Activated naive CD8-positive, alpha-beta T cell treated with anti-CD3 and anti-CD28 coated beads, Interleukin-2, amount 10 ng/mL, durations not matched to agents 7 days and 5 days (primary cell): ENCODE measurements around the gene POM121L2. TPM values are rescaled to one million over a fixed set of nuclear protein-coding genes. Genes with fewer than 3 reads are reported as not detected.

Experiments
- ATAC-seq: fragments of 150-1000 bp; cut with Tn5 transposase; one replicate; pipeline ENCODE4 v1.10.0; 2021; ENCODE audit warnings: low read depth, moderate library complexity
- POLR2A ChIA-PET: fragments of 350-600 bp; sonication (Branson Sonifier 250); formaldehyde crosslinking; loops from one replicate; lab custom pipeline; 2021; ENCODE audit warnings: antibody characterized with exemption; lab: Charles Lee
- DNase-seq: peaks from one replicate; pipeline ENCODE4 v3.0.0; 2021
- H3K27ac Mint-ChIP-seq: one replicate; pipeline ENCODE4 v1.8.0; 2022; ENCODE audit warnings: mild to moderate bottlenecking, mixed read lengths
- H3K27me3 Mint-ChIP-seq: one replicate; pipeline ENCODE4 v1.8.0; 2022; ENCODE audit warnings: mild to moderate bottlenecking, moderate library complexity, mixed read lengths
- H3K36me3 Mint-ChIP-seq: one replicate; pipeline ENCODE4 v1.8.0; 2021; ENCODE audit warnings: mild to moderate bottlenecking, mixed read lengths
- H3K4me1 Mint-ChIP-seq: one replicate; pipeline ENCODE4 v1.8.0; 2021; ENCODE audit warnings: mixed read lengths
- H3K4me3 Mint-ChIP-seq: one replicate; pipeline ENCODE4 v1.8.0; 2022; ENCODE audit warnings: mild to moderate bottlenecking, moderate library complexity, mixed read lengths
- H3K9me3 Mint-ChIP-seq: one replicate; pipeline ENCODE4 v1.8.0; 2021; ENCODE audit warnings: mixed read lengths
- total RNA-seq, 2 experiments: library from RNA; stranded (reverse); gene quantifications; one replicate each; pipeline ENCODE4 v1.2.3, GENCODE V29; 2021

The POM121L2 gene
- total RNA-seq, 2 experiments from 2014 or later = not detected

GRCh38 chr6:27311806-27312145, 297 bp downstream of the POM121L2 start:
- POLR2A ChIA-PET = no interaction called here
- no peak overlapping the region for H3K27ac Mint-ChIP-seq

DNA sequence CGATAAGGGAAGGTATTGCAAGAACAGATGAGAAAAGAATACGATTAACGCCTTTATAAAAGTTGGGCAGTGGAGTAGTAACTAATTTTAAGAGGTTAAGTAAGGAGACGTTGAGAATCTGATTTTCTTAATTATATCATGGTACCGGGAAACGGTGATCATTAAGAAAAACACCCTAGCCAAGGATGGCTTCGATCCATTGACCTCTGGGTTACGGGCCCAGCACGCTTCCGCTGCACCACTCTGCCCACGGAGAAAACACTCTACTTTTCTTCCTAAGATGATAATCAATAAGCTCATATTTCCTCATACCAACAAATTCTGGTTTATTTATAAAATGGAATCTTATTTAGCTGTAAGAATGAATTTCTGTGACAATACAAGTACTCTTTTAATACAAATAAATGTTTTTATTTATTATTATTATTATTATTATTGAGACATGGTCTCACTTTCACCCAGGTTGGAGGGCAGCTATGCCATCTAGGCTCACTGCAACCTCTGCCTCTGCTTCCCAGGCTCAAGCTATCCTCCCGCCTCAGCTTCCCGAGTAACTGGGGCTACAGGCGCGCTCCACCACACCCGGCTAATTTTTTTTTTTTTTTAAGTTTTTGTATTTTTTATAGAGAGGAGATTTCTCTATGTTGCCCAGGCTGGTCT, 8.3 kb downstream of the POM121L2 start:
- DNase-seq = no peak
- Mint-ChIP-seq H3K27me3 (peaks cover 62% of the 10 kb centered on the region), H3K9me3 (peaks cover 12% of the 10 kb centered on the region), H3K27ac (no peak overlapping the region), H3K36me3 (no peaks in the 10 kb centered on the region), H3K4me3 (no peak overlapping the region), H3K4me1 (peaks cover 2% of the 10 kb centered on the region)
- POLR2A ChIA-PET = no interaction called here
- ATAC-seq = no peak

More at GRCh38 chr6:27311806-27312145, 297 bp downstream of the POM121L2 start:
- H3K4me1 Mint-ChIP-seq = peaks cover 7% of the 10 kb centered on the region
- no peak for ATAC-seq
- H3K9me3 Mint-ChIP-seq = no peaks in the 10 kb centered on the region
- no peaks in the 10 kb centered on the region for H3K36me3 Mint-ChIP-seq
- DNase-seq = no peak
- H3K4me3 Mint-ChIP-seq = peak overlapping the region; percentile 81
- H3K27me3 Mint-ChIP-seq = peaks cover 65% of the 10 kb centered on the region

DNA sequence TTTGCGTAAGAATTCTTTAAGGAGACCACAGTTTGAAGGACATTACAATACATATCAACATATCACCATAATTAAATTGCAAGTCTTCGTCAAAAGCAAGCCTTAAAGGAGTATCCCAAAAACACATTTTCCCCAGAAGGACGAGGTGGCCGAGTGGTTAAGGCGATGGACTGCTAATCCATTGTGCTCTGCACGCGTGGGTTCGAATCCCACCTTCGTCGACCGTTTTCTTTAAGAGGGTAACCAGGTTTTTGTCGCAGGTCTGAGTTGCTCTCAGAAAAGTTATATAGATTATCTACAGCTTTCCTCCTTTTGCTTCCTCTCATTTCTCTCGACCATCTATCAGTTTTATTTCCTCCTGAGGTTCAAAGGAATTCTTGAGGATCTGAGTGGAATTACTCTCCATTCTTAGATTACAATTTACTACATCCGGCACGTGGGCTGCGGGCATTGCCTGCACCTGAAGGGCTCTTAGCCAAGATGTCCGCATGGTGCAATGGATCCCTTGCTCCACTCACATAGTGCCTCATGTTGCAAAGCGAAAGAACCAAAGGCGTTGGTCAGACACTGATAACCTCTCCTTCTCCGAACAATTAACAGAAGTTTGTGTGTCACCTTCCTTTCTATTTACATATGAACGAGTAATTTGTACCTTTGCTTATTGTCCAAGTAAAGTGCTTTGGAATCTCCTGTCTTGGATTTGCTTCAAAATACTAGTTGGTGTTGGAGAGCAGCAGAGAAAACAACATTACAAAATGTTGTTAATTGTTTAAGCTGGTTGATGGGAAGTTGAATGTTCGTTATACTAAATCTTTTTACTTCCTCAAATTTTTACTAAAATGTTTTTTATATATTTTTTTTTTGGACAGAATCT, 14.0 kb downstream of the POM121L2 start:
- POLR2A ChIA-PET = no interaction called here
- peaks cover 71% of the 10 kb centered on the region for H3K27me3 Mint-ChIP-seq
- DNase-seq (no peak), ATAC-seq (no peak)
- peaks cover 2% of the 10 kb centered on the region for H3K36me3 Mint-ChIP-seq
- peaks cover 22% of the 10 kb centered on the region for H3K9me3 Mint-ChIP-seq
- H3K4me3 Mint-ChIP-seq = peak overlapping the region; percentile 3
- peak overlapping the region; percentile 42 for H3K27ac Mint-ChIP-seq
- H3K4me1 Mint-ChIP-seq = peaks cover 13% of the 10 kb centered on the region

DNA sequence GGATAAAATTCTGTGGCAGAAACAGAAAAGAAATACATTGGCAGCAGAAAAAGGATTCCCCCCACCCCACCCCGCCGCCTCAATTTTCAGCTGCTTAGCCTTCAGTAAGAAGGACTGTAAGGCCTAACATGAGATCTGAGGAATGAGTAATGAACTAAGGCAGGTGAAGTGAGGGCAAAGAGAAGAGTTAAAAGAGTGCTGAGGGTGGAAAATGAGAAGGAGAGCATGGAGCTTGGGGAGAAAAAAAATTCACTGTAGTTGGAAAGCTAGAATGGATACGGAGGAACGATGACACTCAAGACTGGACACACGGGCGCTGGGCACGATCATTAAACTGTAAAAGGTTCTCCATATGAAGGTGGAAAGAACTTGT, 14.6 kb downstream of the POM121L2 start:
- no peak for ATAC-seq
- DNase-seq = no peak
- H3K36me3 Mint-ChIP-seq = peaks cover 2% of the 10 kb centered on the region
- peaks cover 66% of the 10 kb centered on the region for H3K27me3 Mint-ChIP-seq
- POLR2A ChIA-PET = no interaction called here
- H3K4me1 Mint-ChIP-seq = peaks cover 13% of the 10 kb centered on the region
- H3K9me3 Mint-ChIP-seq = peaks cover 19% of the 10 kb centered on the region
- H3K4me3 Mint-ChIP-seq = peak overlapping the region; percentile 3
- peak overlapping the region; percentile 42 for H3K27ac Mint-ChIP-seq

DNA sequence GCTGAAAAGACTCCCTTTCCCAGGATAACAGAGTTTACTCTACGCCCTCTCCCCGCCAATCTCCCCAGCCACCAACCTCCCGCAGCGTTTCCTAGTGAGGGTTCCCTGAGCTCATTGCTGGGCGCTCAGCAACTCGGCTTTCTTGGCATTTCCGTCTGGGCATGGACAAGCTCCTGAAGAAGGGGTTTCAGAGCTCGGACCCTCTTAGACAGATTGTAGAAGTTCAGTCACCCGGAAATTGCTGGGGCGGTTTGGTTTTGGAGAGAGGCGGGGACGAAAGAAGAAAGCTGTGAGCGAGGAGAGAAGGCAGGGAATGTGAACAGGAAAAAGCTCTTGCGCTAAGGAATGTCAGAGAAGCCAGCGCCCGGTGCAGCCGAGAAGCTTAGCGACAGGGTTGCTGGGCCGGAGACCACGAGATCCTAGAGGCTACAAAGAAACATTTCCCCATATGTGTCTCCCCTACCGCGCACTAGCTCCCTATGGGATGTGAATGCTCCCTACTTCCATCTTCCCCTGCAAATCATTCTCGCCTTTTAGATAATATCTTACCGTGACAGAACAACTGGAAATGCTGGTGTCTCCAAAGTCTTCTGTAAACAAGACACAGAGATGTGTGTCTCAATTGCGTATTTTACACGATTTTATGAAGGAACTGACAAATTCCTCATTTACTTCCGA, 15.8 kb downstream of the POM121L2 start:
- H3K36me3 Mint-ChIP-seq = peaks cover 5% of the 10 kb centered on the region
- peaks cover 63% of the 10 kb centered on the region for H3K27me3 Mint-ChIP-seq
- H3K4me3 Mint-ChIP-seq = no peak overlapping the region
- DNase-seq (no peak), ATAC-seq (no peak)
- H3K9me3 Mint-ChIP-seq = peaks cover 24% of the 10 kb centered on the region
- peaks cover 13% of the 10 kb centered on the region for H3K4me1 Mint-ChIP-seq
- H3K27ac Mint-ChIP-seq = peak overlapping the region; percentile 61
- POLR2A ChIA-PET = no interaction called here

GRCh38 chr6:27295301-27296079, 16.6 kb downstream of the POM121L2 start:
- peak overlapping the region; percentile 12 for H3K4me3 Mint-ChIP-seq
- DNase-seq (no peak), ATAC-seq (no peak)
- peaks cover 64% of the 10 kb centered on the region for H3K27me3 Mint-ChIP-seq
- POLR2A ChIA-PET = no interaction called here
- H3K9me3 Mint-ChIP-seq = peaks cover 27% of the 10 kb centered on the region
- H3K4me1 Mint-ChIP-seq = peaks cover 17% of the 10 kb centered on the region
- peaks cover 6% of the 10 kb centered on the region for H3K36me3 Mint-ChIP-seq
- peak overlapping the region; percentile 0 for H3K27ac Mint-ChIP-seq

GRCh38 chr6:27294409-27294808, 17.7 kb downstream of the POM121L2 start:
- H3K4me3 Mint-ChIP-seq = no peak overlapping the region
- H3K9me3 Mint-ChIP-seq = peaks cover 33% of the 10 kb centered on the region
- H3K36me3 Mint-ChIP-seq = peaks cover 6% of the 10 kb centered on the region
- peaks cover 73% of the 10 kb centered on the region for H3K27me3 Mint-ChIP-seq
- ATAC-seq = no peak
- H3K27ac Mint-ChIP-seq = no peak overlapping the region
- POLR2A ChIA-PET = no interaction called here
- no peak for DNase-seq
- peaks cover 17% of the 10 kb centered on the region for H3K4me1 Mint-ChIP-seq

GRCh38 chr6:27293436-27294098, 18.5 kb downstream of the POM121L2 start:
- POLR2A ChIA-PET = no interaction called here
- no peak overlapping the region for H3K27ac Mint-ChIP-seq

DNA sequence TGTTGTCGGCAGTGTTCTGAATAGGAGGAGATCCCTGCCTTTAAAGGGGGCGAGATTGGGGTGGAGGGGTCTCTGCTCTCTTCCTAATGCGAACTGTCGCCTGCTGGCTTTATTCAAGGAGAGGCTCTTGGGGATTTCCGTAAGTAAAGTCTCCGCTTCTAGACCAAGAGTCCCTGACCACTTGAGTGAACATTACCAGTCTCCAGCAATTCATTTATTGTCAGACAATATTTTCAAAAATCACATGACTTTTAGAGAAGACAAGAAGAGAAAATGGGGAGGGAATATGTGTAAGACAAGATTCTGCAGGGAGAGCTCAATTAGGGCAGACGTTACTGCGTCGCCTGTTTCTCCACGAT, 21.2 kb downstream of the POM121L2 start:
- Mint-ChIP-seq H3K36me3 (peaks cover 7% of the 10 kb centered on the region), H3K4me1 (peaks cover 18% of the 10 kb centered on the region), H3K4me3 (no peak overlapping the region), H3K9me3 (peaks cover 27% of the 10 kb centered on the region), H3K27me3 (peaks cover 90% of the 10 kb centered on the region), H3K27ac (peak overlapping the region; percentile 61)
- POLR2A ChIA-PET = no interaction called here
- no peak for DNase-seq
- ATAC-seq = no peak

More at GRCh38 chr6:27293436-27294098, 18.5 kb downstream of the POM121L2 start:
- H3K36me3 Mint-ChIP-seq = peaks cover 6% of the 10 kb centered on the region
- H3K4me3 Mint-ChIP-seq = no peak overlapping the region
- DNase-seq (no peak), ATAC-seq (no peak)
- H3K9me3 Mint-ChIP-seq = peaks cover 33% of the 10 kb centered on the region
- peaks cover 81% of the 10 kb centered on the region for H3K27me3 Mint-ChIP-seq
- H3K4me1 Mint-ChIP-seq = peaks cover 17% of the 10 kb centered on the region

- POLR2A ChIA-PET = no interaction called here
- H3K4me3 Mint-ChIP-seq = no peak overlapping the region
- ATAC-seq = no peak
- peaks cover 90% of the 10 kb centered on the region for H3K27me3 Mint-ChIP-seq
- peaks cover 7% of the 10 kb centered on the region for H3K36me3 Mint-ChIP-seq
- no peak for DNase-seq
- peak overlapping the region; percentile 61 for H3K27ac Mint-ChIP-seq
- H3K9me3 Mint-ChIP-seq = peaks cover 24% of the 10 kb centered on the region
- H3K4me1 Mint-ChIP-seq = peaks cover 13% of the 10 kb centered on the region
These were observed 21.8 kb downstream of the POM121L2 start for GRCh38 chr6:27290065-27290849.

DNA sequence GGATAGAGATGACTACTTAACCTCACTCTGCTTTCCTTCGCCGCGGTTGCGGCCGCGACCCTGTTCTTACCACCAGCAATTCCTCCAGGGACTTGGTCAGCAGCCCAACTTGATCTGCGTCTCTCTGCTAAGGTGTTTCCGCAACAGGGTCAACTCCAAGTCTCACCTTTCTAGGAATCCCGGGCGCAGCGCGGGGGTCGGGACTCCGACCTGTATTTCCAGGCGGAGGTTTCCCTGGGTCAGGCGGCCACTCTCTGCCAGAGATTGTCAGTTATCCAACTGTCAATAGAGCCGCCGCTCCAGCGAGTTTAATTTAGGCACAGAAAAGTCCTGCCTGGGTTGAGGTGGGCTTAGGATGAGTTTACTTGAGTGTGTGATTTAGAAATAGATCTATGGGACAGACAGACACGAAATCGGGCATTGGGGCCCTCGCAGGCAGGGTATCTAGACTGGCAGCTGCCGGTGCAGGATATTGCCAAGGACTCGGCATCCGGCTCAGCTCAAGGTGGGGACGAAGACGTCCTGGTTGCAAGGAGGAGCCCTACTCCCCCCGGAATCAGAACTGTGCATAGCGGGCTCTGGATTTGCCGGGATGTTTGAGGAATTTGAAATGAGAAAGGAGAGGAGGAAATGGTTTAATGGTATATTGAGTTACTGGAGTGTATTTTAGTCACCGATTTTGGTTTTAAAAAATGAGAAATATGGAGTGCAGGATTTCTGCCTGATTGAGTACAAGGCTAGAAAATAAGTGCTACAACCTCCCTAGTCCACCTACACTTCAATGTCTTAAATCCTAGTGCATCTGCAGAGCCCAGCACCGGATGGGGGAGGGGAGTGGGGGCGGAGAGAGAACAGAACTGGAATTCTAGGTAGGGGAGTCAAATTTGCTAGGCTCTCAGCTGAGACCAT, 23.7 kb downstream of the POM121L2 start:
- H3K4me3 Mint-ChIP-seq = peak overlapping the region; percentile 2
- peaks cover 15% of the 10 kb centered on the region for H3K4me1 Mint-ChIP-seq

More for the DNA sequence above, 23.7 kb downstream of the POM121L2 start:
- peaks cover 10% of the 10 kb centered on the region for H3K36me3 Mint-ChIP-seq
- peaks cover 91% of the 10 kb centered on the region for H3K27me3 Mint-ChIP-seq
- H3K9me3 Mint-ChIP-seq = peaks cover 30% of the 10 kb centered on the region
- ATAC-seq (no peak), DNase-seq (no peak)
- POLR2A ChIA-PET = no interaction called here
- no peak overlapping the region for H3K27ac Mint-ChIP-seq
